GM21381 (cell line): ENCODE data around the gene ARHGAP27.
"Not testable (repeated sequence)": the region's sequence is repeated elsewhere in the genome, so short reads cannot be mapped to it uniquely, and the experiment has no call there.

Experiments used
- ATAC-seq: cut with Tn5 transposase; IDR thresholded peaks from one replicate; pipeline ENCODE4 v1.9.1; 2021; ENCODE audit warnings: mild to moderate bottlenecking, moderate library complexity; ENCODE audit not compliant: unreplicated experiment

Gene ARHGAP27

GRCh38 chr17:45432405-45433158 lies at the start of gene ARHGAP27:
Gene ARHGAP27 (minus strand): TSS chr17:45432870. CDS start chr17:45430279, 2,591 bp downstream.
- no peak for ATAC-seq

- ATAC-seq = not testable (repeated sequence)
Observed at GRCh38 chr17:45482317-45482716, 49.6 kb upstream of the ARHGAP27 start.

GRCh38 chr17:45475436-45475835 lies 42.8 kb upstream of the ARHGAP27 start:
- not testable (repeated sequence) for ATAC-seq

GRCh38 chr17:45472249-45472648 lies 39.6 kb upstream of the ARHGAP27 start:
- ATAC-seq = not testable (repeated sequence)

- not testable (repeated sequence) for ATAC-seq
Observed at GRCh38 chr17:45469204-45469563, 36.5 kb upstream of the ARHGAP27 start.

- not testable (repeated sequence) for ATAC-seq
Observed at GRCh38 chr17:45468293-45469203, 35.9 kb upstream of the ARHGAP27 start.

GRCh38 chr17:45461524-45462327 lies 29.1 kb upstream of the ARHGAP27 start:
- ATAC-seq = peak; percentile 80

GRCh38 chr17:45460422-45460821 lies 27.8 kb upstream of the ARHGAP27 start:
- ATAC-seq = not testable (repeated sequence)

- not testable (repeated sequence) for ATAC-seq
Observed at GRCh38 chr17:45454341-45454740, 21.7 kb upstream of the ARHGAP27 start.

GRCh38 chr17:45453731-45454130 lies 21.1 kb upstream of the ARHGAP27 start:
- ATAC-seq = not testable (repeated sequence)

GRCh38 chr17:45453225-45453534 lies 20.5 kb upstream of the ARHGAP27 start:
- ATAC-seq = not testable (repeated sequence)

- not testable (repeated sequence) for ATAC-seq
Observed at GRCh38 chr17:45452329-45453224, 19.9 kb upstream of the ARHGAP27 start.

GRCh38 chr17:45451660-45452059 lies 19.0 kb upstream of the ARHGAP27 start:
- not testable (repeated sequence) for ATAC-seq

GRCh38 chr17:45451131-45451530 lies 18.5 kb upstream of the ARHGAP27 start:
- no peak for ATAC-seq

- ATAC-seq = not testable (repeated sequence)
Observed at GRCh38 chr17:45449708-45450329, 17.1 kb upstream of the ARHGAP27 start.

GRCh38 chr17:45449260-45449659 lies 16.6 kb upstream of the ARHGAP27 start:
- not testable (repeated sequence) for ATAC-seq

- ATAC-seq = not testable (repeated sequence)
Observed at GRCh38 chr17:45448483-45448882, 15.8 kb upstream of the ARHGAP27 start.

- not testable (repeated sequence) for ATAC-seq
Observed at GRCh38 chr17:45448066-45448465, 15.4 kb upstream of the ARHGAP27 start.

GRCh38 chr17:45447650-45448049 lies 15.0 kb upstream of the ARHGAP27 start:
- ATAC-seq = not testable (repeated sequence)
